ENCODE results near the gene TRPV4. TPM values are rescaled to one million over a fixed set of nuclear protein-coding genes. Genes with fewer than 3 reads are reported as not detected.

TRPV4 gene
- total RNA-seq, 4 donors from 2014 or later = 6.6 to 10.9 (median 8.1) TPM

- TF ChIP-seq CTCF (IDR thresholded peaks at IDR 0.05) (no peak), POLR2A (IDR thresholded peaks at IDR 0.05) (no peak)
- intact Hi-C loops (cut with DNase I; ENCODE audit: low total_unique reads) = no loop called here
- 86 to 91% methylated on average over 8 of the region's 8 CpGs for WGBS, 2 donors
- no peak overlapping the region for H3K4me3 ChIP-seq (ENCODE audit: low read depth, poor library complexity, severe bottlenecking)
- DNase-seq (ENCODE audit: low spot score in 2 of 2) = no peak
These were observed 15.5 kb downstream of the TRPV4 start for GRCh38 chr12:109817627-109818231.

DNA sequence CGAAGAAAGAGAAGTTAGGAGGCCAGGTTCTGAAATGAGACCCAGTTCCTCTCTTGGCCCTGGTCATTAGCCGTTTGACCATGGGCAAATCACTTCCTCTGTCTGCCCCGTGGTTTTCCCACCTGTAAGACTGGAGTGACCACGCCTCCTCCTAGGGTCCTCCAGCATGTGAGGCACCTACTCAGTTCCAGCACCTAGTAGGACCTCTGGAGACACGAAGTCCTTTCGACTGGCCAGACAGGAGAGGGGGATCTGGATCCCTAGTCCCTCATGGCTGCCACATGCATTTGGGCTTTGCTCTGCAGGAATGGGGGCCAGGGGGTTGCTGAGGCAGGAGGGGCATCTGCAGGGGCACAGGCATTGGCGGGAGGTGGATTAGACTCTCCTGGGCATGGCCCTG, 16.3 kb downstream of the TRPV4 start:
- H3K4me3 ChIP-seq (ENCODE audit: low read depth, poor library complexity, severe bottlenecking) = no peak overlapping the region
- 81 to 90% methylated on average over 7 of the region's 7 CpGs for WGBS, 2 donors
- TF ChIP-seq POLR2A (IDR thresholded peaks at IDR 0.05) (no peak), CTCF (IDR thresholded peaks at IDR 0.05) (no peak)
- intact Hi-C loops (cut with DNase I; ENCODE audit: low total_unique reads) = no loop called here
- DNase-seq (ENCODE audit: low spot score in 2 of 2) = no peak

GRCh38 chr12:109815757-109816617, 17.2 kb downstream of the TRPV4 start:
- no peak for TF ChIP-seq POLR2A (IDR thresholded peaks at IDR 0.05)
- 68 to 74% methylated on average over 10 of the region's 10 CpGs for WGBS, 2 donors
- no peak for DNase-seq (ENCODE audit: low spot score in 2 of 2)
- intact Hi-C loops (cut with DNase I; ENCODE audit: low total_unique reads) = no loop called here
- H3K4me3 ChIP-seq (ENCODE audit: low read depth, poor library complexity, severe bottlenecking) = no peak overlapping the region

DNA sequence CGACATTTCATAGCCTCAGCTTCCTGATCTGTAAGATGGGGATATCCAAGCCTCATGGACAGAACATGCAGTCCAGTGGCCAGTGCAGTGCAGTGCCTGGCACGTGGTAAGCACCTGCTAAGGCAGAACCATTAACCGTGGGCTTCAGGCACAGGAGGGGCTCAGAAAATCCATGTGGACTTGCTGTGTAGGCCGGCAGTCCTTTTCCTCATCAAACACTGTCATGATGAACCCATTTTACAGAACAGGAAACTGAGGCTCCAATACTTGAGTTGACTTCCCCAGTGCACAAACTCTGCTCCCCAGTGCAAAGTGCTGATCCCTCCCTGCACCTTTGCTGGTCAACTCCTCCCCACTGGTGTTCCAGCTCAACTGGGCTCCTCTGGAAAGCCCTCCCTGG, 18.0 kb downstream of the TRPV4 start:
- intact Hi-C loops (cut with DNase I; ENCODE audit: low total_unique reads) = no loop called here
- no peak overlapping the region for H3K4me3 ChIP-seq (ENCODE audit: low read depth, poor library complexity, severe bottlenecking)
- no peak for DNase-seq (ENCODE audit: low spot score in 2 of 2)
- WGBS, 2 donors = 84 to 98% methylated on average over 3 to 4 of the region's 4 CpGs
- TF ChIP-seq POLR2A (IDR thresholded peaks at IDR 0.05) = no peak
- TF ChIP-seq CTCF (IDR thresholded peaks at IDR 0.05) = no peak

- DNase-seq (ENCODE audit: low spot score in 2 of 2) = no peak
- intact Hi-C loops (cut with DNase I; ENCODE audit: low total_unique reads) = no loop called here
- TF ChIP-seq POLR2A (IDR thresholded peaks at IDR 0.05) (no peak), CTCF (IDR thresholded peaks at IDR 0.05) (no peak)
- WGBS, 2 donors = 77 to 85% methylated on average over 10 to 18 of the region's 20 CpGs
- no peak overlapping the region for H3K4me3 ChIP-seq (ENCODE audit: low read depth, poor library complexity, severe bottlenecking)
These were observed 18.5 kb downstream of the TRPV4 start for GRCh38 chr12:109814600-109815150.

- no peak for DNase-seq (ENCODE audit: low spot score in 2 of 2)
- 90 to 93% methylated on average over 6 of the region's 6 CpGs for WGBS, 2 donors
- intact Hi-C loops (cut with DNase I; ENCODE audit: low total_unique reads) = no loop called here
- no peak for TF ChIP-seq POLR2A (IDR thresholded peaks at IDR 0.05)
- TF ChIP-seq CTCF (IDR thresholded peaks at IDR 0.05) = no peak
- H3K4me3 ChIP-seq (ENCODE audit: low read depth, poor library complexity, severe bottlenecking) = no peak overlapping the region
These were observed 19.3 kb downstream of the TRPV4 start for GRCh38 chr12:109813810-109814416.

All from lower leg skin (tissue), 4 donors.